ENCODE results near the gene MYLK.
A peak's percentile ranks its signal among the peaks of the same experiment; 100 is the strongest.

The MYLK gene

GRCh38 chr3:123689831-123690230, 194.3 kb downstream of the MYLK start:
- DNase-seq: no peak

- no peak for DNase-seq
Measured at GRCh38 chr3:123688241-123688747, 195.8 kb downstream of the MYLK start.

- no peak for DNase-seq
Measured at GRCh38 chr3:123687286-123687685, 196.8 kb downstream of the MYLK start.

- no peak for DNase-seq
Measured at GRCh38 chr3:123686251-123686650, 197.9 kb downstream of the MYLK start.

- DNase-seq: no peak
Measured at GRCh38 chr3:123685780-123686179, 198.4 kb downstream of the MYLK start.

- no peak for DNase-seq
Measured at GRCh38 chr3:123684636-123685035, 199.5 kb downstream of the MYLK start.

- DNase-seq: no peak
Measured at GRCh38 chr3:123684209-123684608, 199.9 kb downstream of the MYLK start.

GRCh38 chr3:123683505-123684154, 200.5 kb downstream of the MYLK start:
- DNase-seq: no peak

GRCh38 chr3:123682781-123683504, 201.2 kb downstream of the MYLK start:
- DNase-seq: no peak

- DNase-seq: no peak
Measured at GRCh38 chr3:123682302-123682701, 201.8 kb downstream of the MYLK start.

GRCh38 chr3:123679712-123680386, 204.3 kb downstream of the MYLK start:
- peak; percentile 75 for DNase-seq

GRCh38 chr3:123678108-123678511, 206.0 kb downstream of the MYLK start:
- DNase-seq: no peak

GRCh38 chr3:123672429-123673146, 211.5 kb downstream of the MYLK start:
- peak; percentile 78 for DNase-seq

GRCh38 chr3:123670743-123671142, 213.4 kb downstream of the MYLK start:
- no peak for DNase-seq

- no peak for DNase-seq
Measured at GRCh38 chr3:123668906-123669305, 215.2 kb downstream of the MYLK start.

- DNase-seq: no peak
Measured at GRCh38 chr3:123667784-123668183, 216.3 kb downstream of the MYLK start.

- DNase-seq: no peak
Measured at GRCh38 chr3:123664753-123665152, 219.4 kb downstream of the MYLK start.

- DNase-seq: no peak
Measured at GRCh38 chr3:123663977-123664376, 220.2 kb downstream of the MYLK start.

- no peak for DNase-seq
Measured at GRCh38 chr3:123661973-123662372, 222.2 kb downstream of the MYLK start.

- peak; percentile 82 for DNase-seq
Measured at GRCh38 chr3:123660900-123661299, 223.2 kb downstream of the MYLK start.

- DNase-seq: no peak
Measured at GRCh38 chr3:123660141-123660675, 223.9 kb downstream of the MYLK start.

- no peak for DNase-seq
Measured at GRCh38 chr3:123658852-123659206, 225.3 kb downstream of the MYLK start.

Data from NCI-H1092 treated with DMSO at 0.1 percent for 48 hours (cell line).